Mesenchymal stem cell (in vitro differentiated cells and primary cell): Measurements from ENCODE around the gene ALDH3A1.

ENCODE experiments used
- DNase-seq: peaks from one replicate; pipeline ENCODE4 v3.0.0-alpha.2; 2013
- H2AFZ ChIP-seq: one replicate; pipeline ENCODE4 v1.6.1; 2013; ENCODE audit warnings: low read depth, mild to moderate bottlenecking, control low read depth, inconsistent platforms, low read length, moderate library complexity
- H2AK5ac ChIP-seq: 2 replicates; pipeline ENCODE4 v1.6.1; 2013; ENCODE audit warnings: low read length, moderate library complexity, mild to moderate bottlenecking, inconsistent platforms; ENCODE audit not compliant: severe bottlenecking
- H2BK120ac ChIP-seq: one replicate; pipeline ENCODE4 v1.6.1; 2013; ENCODE audit warnings: low read depth, mild to moderate bottlenecking, inconsistent platforms, low read length, moderate library complexity
- H2BK12ac ChIP-seq, 2 experiments: one replicate each; pipeline ENCODE4 v1.6.1; 2013; ENCODE audit warnings: inconsistent platforms in 2 of 2, low read length in 2 of 2, mild to moderate bottlenecking in 2 of 2, moderate library complexity in 2 of 2, control low read depth in 1 of 2
- H2BK15ac ChIP-seq: one replicate; pipeline ENCODE4 v1.6.1; 2013; ENCODE audit warnings: mild to moderate bottlenecking, low read depth, inconsistent platforms; ENCODE audit not compliant: poor library complexity, severe bottlenecking
- H2BK5ac ChIP-seq: 2 replicates; pipeline ENCODE4 v1.6.1; 2013; ENCODE audit warnings: low read depth, mild to moderate bottlenecking, low read length, control low read depth, inconsistent platforms; ENCODE audit not compliant: poor library complexity, severe bottlenecking
- H3K14ac ChIP-seq, 2 experiments: one replicate each; pipeline ENCODE4 v1.6.1; 2013; ENCODE audit warnings: inconsistent platforms in 2 of 2, low read length in 2 of 2, control low read depth in 1 of 2, mild to moderate bottlenecking in 1 of 2, moderate library complexity in 1 of 2
- H3K18ac ChIP-seq, 2 experiments: one replicate each; pipeline ENCODE4 v1.6.1; 2013; ENCODE audit warnings: inconsistent platforms in 2 of 2, low read length in 2 of 2, control low read depth in 1 of 2, low read depth in 1 of 2, mild to moderate bottlenecking in 1 of 2
- H3K23ac ChIP-seq, 2 experiments: one replicate each; pipeline ENCODE4 v1.6.1; 2013; ENCODE audit warnings: inconsistent platforms in 2 of 2, low read length in 2 of 2, mild to moderate bottlenecking in 2 of 2, moderate library complexity in 2 of 2, control low read depth in 1 of 2
- H3K27ac ChIP-seq: 2 replicates; pipeline ENCODE4 v1.5.1; 2013; ENCODE audit warnings: mild to moderate bottlenecking, moderate library complexity, low read length, control low read depth, inconsistent platforms; ENCODE audit not compliant: poor library complexity, severe bottlenecking
- H3K27me3 ChIP-seq, 2 experiments: 2 replicates each; pipeline versions ENCODE4 v1.6.1 to v1.7.0; 2013; ENCODE audit warnings: low read length in 2 of 2, mild to moderate bottlenecking in 2 of 2, moderate library complexity in 2 of 2, control low read depth in 1 of 2, inconsistent platforms in 1 of 2; ENCODE audit not compliant: control insufficient read depth in 1 of 2, insufficient read depth in 1 of 2
- H3K36me3 ChIP-seq, 2 experiments: 2 replicates each; pipeline versions ENCODE4 v1.6.1 to v1.7.0; 2013; ENCODE audit warnings: low read length in 2 of 2, control low read depth in 1 of 2, inconsistent platforms in 1 of 2, low read depth in 1 of 2, mild to moderate bottlenecking in 1 of 2; ENCODE audit not compliant: insufficient read depth in 2 of 2, control insufficient read depth in 1 of 2
- H3K4ac ChIP-seq, 2 experiments: one replicate each; pipeline ENCODE4 v1.6.1; 2013; ENCODE audit warnings: inconsistent platforms in 2 of 2, low read length in 2 of 2, mild to moderate bottlenecking in 2 of 2, moderate library complexity in 2 of 2, control low read depth in 1 of 2, low read depth in 1 of 2
- H3K4me1 ChIP-seq: 2 replicates; pipeline ENCODE4 v1.6.1; 2013; ENCODE audit warnings: low read depth, low read length, control low read depth; ENCODE audit not compliant: control insufficient read depth, insufficient read depth
- H3K4me2 ChIP-seq: 2 replicates; pipeline ENCODE4 v1.6.1; 2013; ENCODE audit warnings: low read length, mild to moderate bottlenecking, inconsistent platforms; ENCODE audit not compliant: poor library complexity, severe bottlenecking
- H3K4me3 ChIP-seq, 2 experiments: 2 replicates each; pipeline versions ENCODE4 v1.5.1 to v1.7.0; 2013; ENCODE audit warnings: low read length in 2 of 2, mild to moderate bottlenecking in 2 of 2, control low read depth in 1 of 2, low read depth in 1 of 2; ENCODE audit not compliant: insufficient read depth in 1 of 2
- H3K79me1 ChIP-seq: replicated peaks from 2 replicates; pipeline ENCODE4 v1.6.1; 2013; ENCODE audit warnings: mild to moderate bottlenecking, control low read depth, low read length, inconsistent platforms; ENCODE audit not compliant: poor library complexity, severe bottlenecking
- H3K9ac ChIP-seq: 2 replicates; pipeline ENCODE4 v1.7.0; 2013; ENCODE audit warnings: mild to moderate bottlenecking, low read length, moderate library complexity
- H3K9me3 ChIP-seq: 2 replicates; pipeline ENCODE4 v1.7.0; 2013; ENCODE audit warnings: mild to moderate bottlenecking, low read length; ENCODE audit not compliant: control insufficient read depth
- H4K8ac ChIP-seq: one replicate; pipeline ENCODE4 v1.6.1; 2013; ENCODE audit warnings: inconsistent platforms, mild to moderate bottlenecking, low read length, moderate library complexity
- H4K91ac ChIP-seq: one replicate; pipeline ENCODE4 v1.6.1; 2013; ENCODE audit warnings: mild to moderate bottlenecking, low read length, inconsistent platforms
- WGBS: methylation state at CpG from one replicate; pipeline ENCODE4 v1.1.7; 2013; ENCODE audit warnings: mixed read lengths; 5-methylcytosine and 5-hydroxymethylcytosine counted together

The ALDH3A1 gene

GRCh38 chr17:19738073-19738449 is 10.0 kb downstream of the ALDH3A1 start:
- DNase-seq, result no peak
- H3K4me3 ChIP-seq, result no peak overlapping the region
- no peaks in the 10 kb centered on the region for H3K9me3 ChIP-seq
- no peak overlapping the region for H3K9ac ChIP-seq
- H3K27me3 ChIP-seq, result peaks cover 3 to 19% of the 10 kb centered on the region in 2 experiments
- no peak overlapping the region for H3K27ac ChIP-seq
- H4K91ac ChIP-seq, result no peak overlapping the region
- no peak overlapping the region for H3K18ac ChIP-seq
- no peak overlapping the region for H2BK5ac ChIP-seq
- H3K79me1 ChIP-seq, result no peaks in the 10 kb centered on the region
- H3K4ac ChIP-seq, result no peak overlapping the region
- H3K36me3 ChIP-seq, result no peaks in the 10 kb centered on the region
- H2BK15ac ChIP-seq, result no peak overlapping the region
- no peak overlapping the region for H3K4me2 ChIP-seq
- H2BK120ac ChIP-seq, result no peak overlapping the region
- no peak overlapping the region for H3K14ac ChIP-seq
- H4K8ac ChIP-seq, result no peak overlapping the region
- WGBS, result 90% methylated on average over 14 of the region's 14 CpGs
- no peaks in the 10 kb centered on the region for H3K4me1 ChIP-seq
- H2BK12ac ChIP-seq, result no peak overlapping the region
- H2AK5ac ChIP-seq, result no peak overlapping the region
- no peak overlapping the region for H2AFZ ChIP-seq
- H3K23ac ChIP-seq, result no peak overlapping the region

- no peak for DNase-seq
- no peak overlapping the region for H3K4me3 ChIP-seq
- H3K18ac ChIP-seq, result no peak overlapping the region
- H2BK5ac ChIP-seq, result no peak overlapping the region
- no peak overlapping the region for H2BK120ac ChIP-seq
- no peaks in the 10 kb centered on the region for H3K9me3 ChIP-seq
- H3K9ac ChIP-seq, result no peak overlapping the region
- no peak overlapping the region for H3K4me2 ChIP-seq
- 87% methylated on average over 15 of the region's 15 CpGs for WGBS
- H3K79me1 ChIP-seq, result no peaks in the 10 kb centered on the region
- H2BK12ac ChIP-seq, result no peak overlapping the region
- H3K4me1 ChIP-seq, result no peaks in the 10 kb centered on the region
- H3K23ac ChIP-seq, result no peak overlapping the region
- H2AK5ac ChIP-seq, result no peak overlapping the region
- no peak overlapping the region for H2AFZ ChIP-seq
- no peak overlapping the region for H2BK15ac ChIP-seq
- no peak overlapping the region for H3K14ac ChIP-seq
- H3K27me3 ChIP-seq, result peaks cover 0 to 19% of the 10 kb centered on the region in 2 experiments
- H3K36me3 ChIP-seq, result no peaks in the 10 kb centered on the region
- H4K91ac ChIP-seq, result no peak overlapping the region
- H3K4ac ChIP-seq, result no peak overlapping the region
- no peak overlapping the region for H3K27ac ChIP-seq
- no peak overlapping the region for H4K8ac ChIP-seq
Measured at GRCh38 chr17:19737305-19738072, 10.6 kb downstream of the ALDH3A1 start.

GRCh38 chr17:19736071-19736470 is 12.0 kb downstream of the ALDH3A1 start:
- Histone ChIP-seq H2AFZ (no peak overlapping the region), H3K9ac (no peak overlapping the region), H2BK15ac (no peak overlapping the region), H3K79me1 (no peaks in the 10 kb centered on the region), H4K91ac (no peak overlapping the region), H2BK120ac (no peak overlapping the region), H3K36me3 (no peaks in the 10 kb centered on the region), H2BK5ac (no peak overlapping the region), H4K8ac (no peak overlapping the region), H3K4me1 (no peaks in the 10 kb centered on the region), H3K4ac (no peak overlapping the region), H3K27me3 (peaks cover 5 to 22% of the 10 kb centered on the region in 2 experiments), H3K14ac (no peak overlapping the region), H2AK5ac (no peak overlapping the region), H3K4me3 (no peak overlapping the region), H2BK12ac (no peak overlapping the region), H3K9me3 (no peaks in the 10 kb centered on the region), H3K4me2 (no peak overlapping the region), H3K18ac (no peak overlapping the region), H3K27ac (no peak overlapping the region), H3K23ac (no peak overlapping the region)
- DNase-seq, result no peak
- WGBS, result 70% methylated on average over 11 of the region's 11 CpGs

GRCh38 chr17:19733953-19734526 is 14.1 kb downstream of the ALDH3A1 start:
- Histone ChIP-seq H2BK15ac (no peak overlapping the region), H3K9me3 (no peaks in the 10 kb centered on the region), H3K4me3 (no peak overlapping the region), H4K91ac (no peak overlapping the region), H3K4me1 (no peaks in the 10 kb centered on the region), H3K14ac (no peak overlapping the region), H2AFZ (no peak overlapping the region), H3K9ac (no peak overlapping the region), H3K4ac (no peak overlapping the region), H3K79me1 (no peaks in the 10 kb centered on the region), H4K8ac (no peak overlapping the region), H2BK12ac (no peak overlapping the region), H3K4me2 (no peak overlapping the region), H3K18ac (no peak overlapping the region), H3K36me3 (no peaks in the 10 kb centered on the region), H3K27me3 (peaks cover 5 to 19% of the 10 kb centered on the region in 2 experiments), H2BK120ac (no peak overlapping the region), H2BK5ac (no peak overlapping the region), H2AK5ac (no peak overlapping the region), H3K27ac (no peak overlapping the region), H3K23ac (no peak overlapping the region)
- no peak for DNase-seq
- 67% methylated on average over 5 of the region's 11 CpGs for WGBS
